ENCODE results near the gene BTG2. TPM values are rescaled to one million over a fixed set of nuclear protein-coding genes. Genes with fewer than 3 reads are reported as not detected.
"Not testable (repeated sequence)": the region's sequence is repeated elsewhere in the genome, so short reads cannot be mapped to it uniquely, and the experiment has no call there.

Gene BTG2
- total RNA-seq, 2 donors from 2014 or later, result 187 to 259 TPM

DNA sequence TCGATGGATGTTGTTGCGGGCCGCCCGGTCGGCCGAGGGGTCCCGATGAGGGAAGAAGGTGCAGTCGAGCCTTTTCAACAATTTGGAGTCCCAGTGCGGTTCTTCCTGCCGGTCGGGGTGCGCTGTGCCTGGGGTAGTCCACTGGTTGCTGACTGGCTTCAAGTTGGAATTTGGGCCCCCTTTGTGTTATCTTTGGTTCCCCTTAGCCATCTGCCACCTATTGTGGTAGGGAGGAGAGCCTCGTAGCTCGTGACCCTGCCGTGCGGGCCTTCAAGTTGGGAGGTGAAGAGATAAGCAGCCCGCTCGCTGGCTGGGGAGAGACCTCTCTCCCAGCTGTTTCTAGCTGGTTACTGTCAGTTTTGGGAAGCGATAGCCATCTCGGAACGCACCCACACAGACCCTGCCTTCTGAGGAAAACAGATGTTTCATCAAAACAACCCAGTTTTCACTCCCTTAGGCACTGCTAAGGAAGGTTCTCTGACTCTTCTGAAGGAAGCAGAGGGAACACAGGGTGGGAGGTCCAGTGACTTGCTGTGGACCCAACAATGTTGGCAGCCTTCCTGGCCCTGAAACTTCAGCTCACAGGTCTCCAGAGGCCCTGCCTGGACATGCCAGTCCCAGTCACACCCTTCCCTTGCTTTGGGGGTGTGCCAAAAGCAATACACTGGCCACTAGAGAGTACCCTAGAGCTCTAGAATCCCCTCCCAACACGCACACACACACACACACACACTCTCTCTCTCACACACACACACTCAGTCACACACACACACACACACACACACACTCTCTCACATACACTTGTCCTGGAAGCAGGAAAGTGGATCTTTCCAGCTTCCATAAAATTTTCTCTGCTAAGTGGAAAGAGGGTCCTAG lies 1.0 kb downstream of the BTG2 start:
- ATAC-seq (peak; percentile 39 to 56), DNase-seq (peak; percentile 92)
- intact Hi-C loops (cut with DNase I), result loop anchor here (2.0 to 5.0 kb wide), 2 partner anchors 28 to 34 kb away; no protein-coding TSS in a partner anchor

DNA sequence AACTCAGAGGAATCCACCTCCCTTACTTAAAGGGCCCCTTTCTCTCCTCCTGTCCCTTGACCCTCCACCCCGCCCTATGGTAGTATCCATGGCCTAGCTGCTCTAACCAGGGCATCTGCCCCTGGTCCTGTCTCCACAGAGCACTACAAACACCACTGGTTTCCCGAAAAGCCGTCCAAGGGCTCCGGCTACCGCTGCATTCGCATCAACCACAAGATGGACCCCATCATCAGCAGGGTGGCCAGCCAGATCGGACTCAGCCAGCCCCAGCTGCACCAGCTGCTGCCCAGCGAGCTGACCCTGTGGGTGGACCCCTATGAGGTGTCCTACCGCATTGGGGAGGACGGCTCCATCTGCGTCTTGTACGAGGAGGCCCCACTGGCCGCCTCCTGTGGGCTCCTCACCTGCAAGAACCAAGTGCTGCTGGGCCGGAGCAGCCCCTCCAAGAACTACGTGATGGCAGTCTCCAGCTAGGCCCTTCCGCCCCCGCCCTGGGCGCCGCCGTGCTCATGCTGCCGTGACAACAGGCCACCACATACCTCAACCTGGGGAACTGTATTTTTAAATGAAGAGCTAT lies 1.7 kb downstream of the BTG2 start:
- intact Hi-C loops (cut with DNase I), result loop anchor here (2.0 to 5.0 kb wide), 2 partner anchors 28 to 35 kb away; no protein-coding TSS in a partner anchor
- ATAC-seq, result peak in 1 of 2 donors; percentile 0

DNA sequence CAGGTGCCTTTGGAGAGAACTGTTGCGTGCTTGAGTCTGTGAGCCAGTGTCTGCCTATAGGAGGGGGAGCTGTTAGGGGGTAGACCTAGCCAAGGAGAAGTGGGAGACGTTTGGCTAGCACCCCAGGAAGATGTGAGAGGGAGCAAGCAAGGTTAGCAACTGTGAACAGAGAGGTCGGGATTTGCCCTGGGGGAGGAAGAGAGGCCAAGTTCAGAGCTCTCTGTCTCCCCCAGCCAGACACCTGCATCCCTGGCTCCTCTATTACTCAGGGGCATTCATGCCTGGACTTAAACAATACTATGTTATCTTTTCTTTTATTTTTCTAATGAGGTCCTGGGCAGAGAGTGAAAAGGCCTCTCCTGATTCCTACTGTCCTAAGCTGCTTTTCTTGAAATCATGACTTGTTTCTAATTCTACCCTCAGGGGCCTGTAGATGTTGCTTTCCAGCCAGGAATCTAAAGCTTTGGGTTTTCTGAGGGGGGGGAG lies 2.4 kb downstream of the BTG2 start:
- ATAC-seq (no peak), DNase-seq (no peak)
- intact Hi-C loops (cut with DNase I), result loop anchor here (2.0 to 5.0 kb wide), 2 partner anchors 29 to 35 kb away; no protein-coding TSS in a partner anchor

More for the DNA sequence above, 1.7 kb downstream of the BTG2 start:
- peak; percentile 60 for DNase-seq

DNA sequence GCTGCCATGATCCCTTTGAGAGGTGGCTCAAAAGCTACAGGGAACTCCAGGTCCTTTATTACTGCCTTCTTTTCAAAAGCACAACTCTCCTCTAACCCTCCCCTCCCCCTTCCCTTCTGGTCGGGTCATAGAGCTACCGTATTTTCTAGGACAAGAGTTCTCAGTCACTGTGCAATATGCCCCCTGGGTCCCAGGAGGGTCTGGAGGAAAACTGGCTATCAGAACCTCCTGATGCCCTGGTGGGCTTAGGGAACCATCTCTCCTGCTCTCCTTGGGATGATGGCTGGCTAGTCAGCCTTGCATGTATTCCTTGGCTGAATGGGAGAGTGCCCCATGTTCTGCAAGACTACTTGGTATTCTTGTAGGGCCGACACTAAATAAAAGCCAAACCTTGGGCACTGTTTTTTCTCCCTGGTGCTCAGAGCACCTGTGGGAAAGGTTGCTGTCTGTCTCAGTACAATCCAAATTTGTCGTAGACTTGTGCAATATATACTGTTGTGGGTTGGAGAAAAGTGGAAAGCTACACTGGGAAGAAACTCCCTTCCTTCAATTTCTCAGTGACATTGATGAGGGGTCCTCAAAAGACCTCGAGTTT lies 3.1 kb downstream of the BTG2 start:
- DNase-seq, result no peak

DNA sequence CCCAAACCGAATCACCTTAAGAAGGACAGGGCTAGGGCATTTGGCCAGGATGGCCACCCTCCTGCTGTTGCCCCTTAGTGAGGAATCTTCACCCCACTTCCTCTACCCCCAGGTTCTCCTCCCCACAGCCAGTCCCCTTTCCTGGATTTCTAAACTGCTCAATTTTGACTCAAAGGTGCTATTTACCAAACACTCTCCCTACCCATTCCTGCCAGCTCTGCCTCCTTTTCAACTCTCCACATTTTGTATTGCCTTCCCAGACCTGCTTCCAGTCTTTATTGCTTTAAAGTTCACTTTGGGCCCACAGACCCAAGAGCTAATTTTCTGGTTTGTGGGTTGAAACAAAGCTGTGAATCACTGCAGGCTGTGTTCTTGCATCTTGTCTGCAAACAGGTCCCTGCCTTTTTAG lies 3.6 kb downstream of the BTG2 start:
- no peak for ATAC-seq
- intact Hi-C loops (cut with DNase I), result loop anchor here in 1 of 2 donors (5.0 kb wide), 1 partner anchor 37 kb away; no protein-coding TSS in a partner anchor
- DNase-seq, result no peak

More for the DNA sequence above, 3.1 kb downstream of the BTG2 start:
- intact Hi-C loops (cut with DNase I), result loop anchor here in 1 of 2 donors (5.0 kb wide), 1 partner anchor 36 kb away; no protein-coding TSS in a partner anchor
- no peak for ATAC-seq

DNA sequence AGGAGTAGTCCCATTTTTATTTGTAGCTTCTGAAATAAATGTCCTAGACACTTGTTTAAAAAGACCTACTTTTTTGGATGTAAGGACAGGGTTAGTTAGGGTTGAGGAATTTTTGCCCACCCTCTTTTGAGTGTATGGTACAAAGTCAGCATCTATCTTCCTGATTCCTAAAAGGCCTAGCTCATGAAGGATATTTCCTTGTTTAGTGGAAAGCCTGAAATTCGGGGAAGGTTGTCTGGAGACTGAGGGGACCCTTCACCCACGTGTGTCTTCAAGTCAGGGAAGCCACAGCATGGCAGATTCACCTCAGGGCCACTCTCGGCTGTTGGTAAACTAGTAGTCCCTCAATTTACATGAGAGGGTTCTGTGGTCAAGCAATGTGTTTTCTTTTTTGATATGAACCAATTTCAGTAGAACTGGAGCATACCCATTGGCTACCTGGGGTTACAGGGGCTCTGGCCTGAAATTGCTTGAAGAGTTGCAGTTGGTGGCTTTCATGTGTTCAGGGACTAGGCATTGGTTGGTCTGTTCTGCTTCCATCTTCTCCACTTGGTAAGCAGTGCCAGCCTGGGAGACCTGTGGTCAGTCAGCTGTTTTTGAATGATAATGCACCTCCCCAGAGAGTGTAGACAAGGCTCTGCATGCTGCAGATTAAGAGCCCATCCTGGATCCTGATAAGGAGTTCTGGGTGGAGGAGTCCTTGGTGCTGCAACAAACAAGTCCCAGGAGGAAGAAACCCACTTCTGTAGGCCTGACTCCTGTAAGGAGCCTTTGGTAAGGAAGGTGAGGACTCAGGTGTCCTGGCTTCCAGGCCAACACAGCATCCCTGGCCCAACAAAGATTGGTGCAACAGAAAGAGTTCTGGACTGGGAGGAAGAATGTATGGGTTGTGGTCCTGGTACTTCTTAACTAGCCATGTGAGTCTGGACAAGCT lies 6.3 kb downstream of the BTG2 start:
- ATAC-seq, result peak in 1 of 2 donors; percentile 1
- no peak for DNase-seq
- intact Hi-C loops (cut with DNase I), result no loop called here

DNA sequence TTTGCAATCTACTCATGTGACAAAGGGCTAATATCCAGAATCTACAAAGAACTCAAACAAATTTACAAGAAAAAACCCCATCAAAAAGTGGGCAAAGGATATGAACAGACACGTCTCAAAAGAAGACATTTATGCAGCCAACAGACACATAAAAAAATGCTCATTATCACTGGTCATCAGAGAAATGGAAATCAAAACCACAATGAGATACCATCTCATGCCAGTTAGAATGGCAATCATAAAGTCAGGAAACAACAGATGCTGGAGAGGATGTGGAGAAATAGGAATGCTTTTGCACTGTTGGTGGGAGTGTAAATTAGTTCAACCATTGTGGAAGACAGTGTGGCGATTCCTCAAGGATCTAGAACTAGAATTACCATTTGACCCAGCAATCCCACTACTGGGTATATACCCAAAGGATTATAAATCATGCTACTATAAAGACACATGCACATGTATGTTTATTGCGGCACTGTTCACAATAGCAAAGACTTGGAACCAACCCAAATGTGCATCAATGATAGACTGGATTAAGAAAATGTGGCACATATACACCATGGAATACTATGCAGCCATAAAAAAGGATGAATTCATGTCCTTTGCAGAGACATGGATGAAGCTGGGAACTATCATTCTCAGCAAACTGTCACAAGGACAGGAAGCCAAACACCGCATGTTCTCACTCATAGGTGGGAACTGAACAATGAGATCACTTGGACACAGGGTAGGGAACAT lies 8.9 kb downstream of the BTG2 start:
- ATAC-seq; DNase-seq; intact Hi-C loops (cut with DNase I): not testable (repeated sequence)

DNA sequence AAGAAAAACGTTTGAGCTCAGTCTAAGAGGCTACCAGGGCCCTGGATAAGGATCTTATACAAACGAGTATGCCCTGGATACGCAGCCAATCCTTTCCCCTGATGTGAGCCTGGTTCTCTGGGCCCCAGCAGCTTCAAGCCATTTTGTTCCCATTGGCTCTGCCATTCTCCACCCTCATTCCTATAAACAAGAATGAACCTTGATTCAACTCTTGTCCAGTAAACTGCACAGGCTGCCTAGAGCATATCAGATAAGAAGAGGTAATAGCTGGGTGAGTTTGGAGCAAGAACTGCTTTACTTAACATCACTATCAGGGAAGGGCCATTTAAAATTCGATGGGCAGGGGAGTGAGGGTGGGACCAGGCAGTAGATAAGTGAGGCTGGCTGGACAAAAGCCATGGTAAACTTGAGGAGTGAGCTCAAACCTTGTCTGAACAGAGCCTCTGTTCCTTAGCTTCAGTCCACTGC lies 11.3 kb downstream of the BTG2 start:
- intact Hi-C loops (cut with DNase I), result no loop called here
- ATAC-seq, result peak; percentile 41 to 81
- peak; percentile 75 for DNase-seq

DNA sequence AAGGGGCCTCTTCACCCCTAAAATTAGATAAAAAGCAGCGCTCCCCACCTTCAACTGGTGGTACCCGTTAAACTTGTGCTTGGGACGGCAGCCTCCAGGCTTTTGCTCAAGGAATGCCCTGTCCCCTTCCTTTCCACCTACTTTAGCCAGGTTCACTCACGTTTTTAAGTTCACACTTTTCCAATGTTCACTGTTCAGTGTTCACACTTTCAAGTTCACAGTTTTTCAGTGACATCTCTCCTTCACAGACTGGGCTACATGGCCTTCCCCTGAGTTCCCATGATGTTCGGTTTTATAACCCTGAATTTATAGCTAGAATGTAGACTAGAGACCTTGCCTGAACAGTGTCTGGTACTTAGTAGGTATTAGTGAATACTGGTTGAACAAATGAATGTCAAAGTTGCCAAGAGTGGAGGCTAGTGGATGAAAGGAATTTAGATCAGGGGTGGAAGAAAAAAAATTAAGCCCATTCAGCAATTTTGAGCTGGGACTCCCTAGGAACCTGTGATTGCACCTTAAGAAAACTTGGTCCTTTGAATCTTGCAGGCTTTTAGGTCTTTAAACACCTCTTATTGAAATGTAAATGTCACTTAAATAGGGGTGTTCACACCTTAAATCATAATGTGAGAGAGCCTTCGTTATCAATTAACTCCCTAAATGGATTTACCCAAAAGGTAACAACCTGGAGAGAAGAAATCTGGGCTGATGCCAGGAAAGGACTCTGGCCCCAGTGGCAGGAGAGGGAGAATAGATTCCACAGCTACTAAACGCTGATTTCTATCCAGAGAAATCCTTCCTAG lies 12.3 kb downstream of the BTG2 start:
- ATAC-seq, result no peak
- DNase-seq, result no peak
- intact Hi-C loops (cut with DNase I), result no loop called here

DNA sequence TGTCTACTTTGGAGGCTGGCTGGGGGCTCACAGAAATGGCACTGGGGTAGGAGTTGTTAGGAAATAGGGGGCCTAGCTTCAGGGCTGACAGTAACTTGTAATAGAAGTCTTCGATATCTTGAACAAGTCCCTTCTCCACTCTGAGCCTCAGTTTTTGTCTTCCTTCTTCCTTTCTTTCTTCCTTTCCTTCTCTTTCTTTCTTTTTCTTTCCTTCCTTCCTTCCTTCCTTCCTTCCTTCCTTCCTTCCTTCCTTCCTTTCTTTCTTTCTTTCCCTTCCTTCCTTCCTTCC lies 12.9 kb downstream of the BTG2 start:
- DNase-seq (no peak), ATAC-seq (no peak)
- intact Hi-C loops (cut with DNase I), result no loop called here

DNA sequence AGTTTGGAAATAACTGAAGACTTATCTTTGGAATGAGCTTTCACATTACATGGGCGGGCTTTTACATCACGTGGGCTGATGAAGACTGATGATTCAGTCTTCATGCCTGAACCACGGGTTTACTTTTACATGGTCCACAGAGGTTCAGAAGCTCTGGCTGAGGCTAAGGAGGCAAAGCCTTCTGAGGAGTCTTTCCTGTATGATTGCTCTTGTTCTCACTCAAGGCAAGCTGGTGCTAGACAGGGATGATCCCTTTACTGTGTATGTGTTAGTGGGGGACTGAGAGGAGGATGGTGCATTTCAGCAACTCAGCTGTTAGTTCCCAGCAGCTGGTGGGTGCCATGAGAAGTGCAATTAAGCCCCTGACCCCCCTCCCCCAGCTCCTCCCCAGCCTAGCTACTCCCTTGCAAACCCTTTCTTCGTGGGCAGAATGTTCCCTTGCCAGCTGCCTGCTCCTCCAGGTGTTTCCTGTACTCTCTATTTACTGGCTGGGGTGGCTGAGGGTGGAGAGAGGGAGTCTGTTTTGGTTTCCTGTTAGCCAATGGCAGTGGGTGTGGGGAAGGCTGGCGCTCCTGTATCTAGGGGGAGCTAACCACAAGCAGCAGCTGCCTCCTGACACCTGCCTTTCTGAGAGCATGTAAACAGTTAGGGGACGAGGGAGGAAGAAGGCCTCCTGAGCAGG lies 15.4 kb downstream of the BTG2 start:
- intact Hi-C loops (cut with DNase I), result no loop called here
- no peak for DNase-seq
- peak; percentile 18 to 54 for ATAC-seq

DNA sequence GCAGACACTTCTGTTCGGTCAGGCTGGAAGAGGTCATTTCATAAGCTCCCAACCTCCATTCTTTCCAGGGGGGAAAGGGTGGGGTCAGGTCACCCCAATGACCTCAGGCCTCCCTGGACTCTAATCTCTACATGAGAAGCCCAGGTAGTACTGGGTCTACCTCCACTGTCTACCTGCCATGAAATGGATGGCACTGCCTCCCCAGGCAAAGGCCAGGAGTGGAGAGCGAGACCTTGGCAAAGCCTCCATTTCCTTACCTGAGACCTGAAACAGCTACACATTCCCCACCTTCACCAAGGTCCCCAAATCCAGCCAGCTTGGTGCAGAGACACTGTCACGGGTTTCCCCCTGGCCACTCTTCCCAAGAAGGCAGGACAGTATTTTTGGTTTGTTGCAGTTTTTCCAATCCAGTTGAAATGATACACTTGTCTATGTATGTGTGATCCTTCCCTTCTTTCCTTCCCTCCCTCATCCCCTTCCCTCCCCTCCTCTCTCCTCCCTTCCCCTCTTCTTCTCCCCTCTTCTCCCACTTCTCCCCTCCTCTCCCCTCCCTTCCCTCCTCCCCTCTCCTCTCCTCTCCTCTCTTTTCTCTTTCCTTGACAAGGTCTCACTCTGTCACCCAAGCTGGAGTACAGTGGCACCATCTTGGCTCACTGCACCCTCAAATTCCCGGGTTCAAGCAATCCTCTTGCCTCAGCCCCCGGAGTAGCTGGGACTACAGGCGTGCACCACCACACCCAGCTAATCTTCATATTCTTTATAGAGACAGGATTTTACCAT lies 16.1 kb downstream of the BTG2 start:
- DNase-seq, result no peak
- intact Hi-C loops (cut with DNase I), result no loop called here
- no peak for ATAC-seq

DNA sequence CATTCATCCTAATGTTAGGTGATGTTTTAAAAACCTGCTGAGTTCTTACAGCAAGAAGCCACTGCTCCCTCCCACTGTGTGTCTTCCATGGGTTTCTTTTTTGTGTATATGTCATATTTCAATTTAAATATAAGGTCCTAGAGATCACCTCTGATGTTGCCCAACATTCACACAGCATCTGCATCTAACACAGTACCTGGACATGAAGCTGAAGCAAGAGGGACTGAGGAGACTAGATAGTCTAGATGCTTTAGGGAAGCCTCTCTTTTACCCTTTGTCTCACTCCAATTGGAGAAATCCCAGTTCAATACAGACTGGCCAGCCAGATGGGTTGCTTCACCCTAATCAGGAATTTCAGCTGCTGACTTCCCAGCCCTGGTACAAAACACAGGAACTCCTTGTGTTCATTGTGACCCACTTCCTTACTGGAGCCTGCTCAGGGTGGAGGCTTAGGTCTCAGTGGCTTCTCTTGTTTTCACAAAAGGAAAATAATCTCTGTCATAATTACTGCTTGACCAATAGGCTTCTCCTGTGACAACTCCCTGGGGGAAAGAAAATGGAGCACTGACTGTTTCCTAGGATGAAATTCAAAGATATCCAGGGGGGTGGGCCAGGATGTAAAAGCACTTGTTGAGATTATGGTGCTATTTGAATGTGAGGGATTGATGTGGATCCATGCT lies 17.3 kb downstream of the BTG2 start:
- intact Hi-C loops (cut with DNase I), result no loop called here
- DNase-seq (peak; percentile 66), ATAC-seq (peak; percentile 21 to 53)

DNA sequence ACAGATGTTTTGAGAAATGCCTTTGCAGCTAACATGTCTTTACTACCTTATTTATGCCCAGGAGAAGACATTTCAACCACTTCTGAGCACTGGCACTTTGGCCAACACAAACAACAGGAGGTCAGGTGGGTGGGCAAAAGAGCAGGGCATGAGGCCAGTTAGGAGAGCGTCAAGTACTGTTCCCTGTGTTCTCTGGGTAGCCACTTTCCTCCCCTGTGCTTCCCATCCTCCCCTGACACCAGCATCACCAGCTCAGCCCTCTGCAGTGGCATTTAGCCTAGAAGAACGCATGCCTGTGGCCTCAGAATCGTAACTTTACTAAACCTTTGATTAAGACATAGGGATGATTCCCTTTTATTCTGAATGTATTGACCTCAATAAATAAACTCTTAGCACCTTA lies 18.3 kb downstream of the BTG2 start:
- intact Hi-C loops (cut with DNase I), result no loop called here
- ATAC-seq (no peak), DNase-seq (no peak)

Measured in left cardiac atrium (tissue), 4 donors.